HG03378 (cell line): ENCODE measurements around the gene TMEM131.
"Not testable (repeated sequence)": the region's sequence is repeated elsewhere in the genome, so short reads cannot be mapped to it uniquely, and the experiment has no call there.

ENCODE experiments used
- ATAC-seq: cut with Tn5 transposase; IDR thresholded peaks from one replicate; pipeline ENCODE4 v1.9.1; 2021; ENCODE audit warnings: mild to moderate bottlenecking, moderate library complexity; ENCODE audit not compliant: unreplicated experiment

Gene TMEM131

GRCh38 chr2:97714084-97714949 is 281.4 kb downstream of the TMEM131 start:
- ATAC-seq, result no peak

GRCh38 chr2:97713296-97714083 is 282.3 kb downstream of the TMEM131 start, which contains the start of gene ZAP70:
TSS of gene ZAP70 (plus strand) at chr2:97713576. CDS start at chr2:97724037, 10,461 bp downstream.
- no peak for ATAC-seq

GRCh38 chr2:97712693-97713295 is 283.0 kb downstream of the TMEM131 start:
- no peak for ATAC-seq

- not testable (repeated sequence) for ATAC-seq
These were observed 283.6 kb downstream of the TMEM131 start for GRCh38 chr2:97712175-97712574.

GRCh38 chr2:97711394-97711711 is 284.4 kb downstream of the TMEM131 start:
- no peak for ATAC-seq

- no peak for ATAC-seq
These were observed 287.1 kb downstream of the TMEM131 start for GRCh38 chr2:97708608-97709007.

GRCh38 chr2:97708048-97708380 is 287.7 kb downstream of the TMEM131 start:
- ATAC-seq, result no peak

GRCh38 chr2:97707362-97708047 is 288.2 kb downstream of the TMEM131 start:
- no peak for ATAC-seq

- ATAC-seq, result no peak
These were observed 288.9 kb downstream of the TMEM131 start for GRCh38 chr2:97706708-97707345.
